Esophagus squamous epithelium (tissue), 5 donors: ENCODE results near the gene RABGAP1L. TPM values are rescaled to one million over a fixed set of nuclear protein-coding genes. Genes with fewer than 3 reads are reported as not detected.

Experiments used
- DNase-seq: peaks from one replicate; lab custom pipeline; 2025; lab: John Stamatoyannopoulos, UW
- H3K27ac ChIP-seq, 4 donors: fragments of 200-600 bp; sonication (generic); one replicate each; pipeline ENCODE4 v1.5.1; 2016 to 2019; ENCODE audit warnings: mild to moderate bottlenecking in 1 of 4
- H3K27me3 ChIP-seq, 4 donors: fragments of 200-600 bp; sonication (generic); 1 replicate in 3 of 4; 2 replicates in 1 of 4; pipeline versions ENCODE4 v1.5.1 to v1.6.0; 2017 to 2021; ENCODE audit warnings: antibody characterized with exemption in 1 of 4
- H3K36me3 ChIP-seq, 3 donors: fragments of 200-600 bp; sonication (generic); one replicate each; pipeline ENCODE4 v1.5.1; 2016 to 2019
- H3K4me1 ChIP-seq, 3 donors: fragments of 200-600 bp; sonication (generic); one replicate each; pipeline ENCODE4 v1.5.1; 2017 to 2019
- H3K4me3 ChIP-seq, 4 donors: fragments of 200-600 bp; sonication (generic); 1 replicate in 3 of 4; 2 replicates in 1 of 4; pipeline ENCODE4 v1.5.1; 2016 to 2019; ENCODE audit warnings: mild to moderate bottlenecking in 2 of 4, moderate library complexity in 1 of 4
- H3K9me3 ChIP-seq, 3 donors: fragments of 200-600 bp; sonication (generic); one replicate each; pipeline ENCODE4 v1.5.1; 2016 to 2019
- CTCF ChIP-seq, 6 experiments: fragments of 450-650 bp in 4 of 6; fragments of 200-600 bp in 2 of 6; sonication (generic) in 2 of 6; IDR thresholded peaks; one replicate each; pipeline ENCODE4 v1.5.1; 2016 to 2019; ENCODE audit warnings: antibody characterized with exemption in 6 of 6, mild to moderate bottlenecking in 4 of 6, moderate library complexity in 4 of 6
- POLR2A ChIP-seq, 4 donors: fragments of 450-650 bp; IDR thresholded peaks; one replicate each; pipeline ENCODE4 v1.6.1; 2017; ENCODE audit warnings: antibody characterized with exemption in 4 of 4, mild to moderate bottlenecking in 4 of 4, moderate library complexity in 3 of 4
- WGBS, 2 donors: methylation state at CpG; one replicate each; pipeline ENCODE4 v1.1.5; 2018; 5-methylcytosine and 5-hydroxymethylcytosine counted together
- intact Hi-C: fragments of 100-400 bp; cut with DNase I; formaldehyde crosslinking; loops from one replicate; pipeline ENCODE4 v1.15.0; 2022
- total RNA-seq, 4 donors: library from RNA; depleted of rRNA; stranded (reverse); fragments of >200 nt; gene quantifications; one replicate each; pipeline ENCODE4 v1.1.0, GENCODE V29; 2016
- donor health status: DM: yes; HTN: yes; CAD: no.

The RABGAP1L gene
- total RNA-seq, 4 donors from 2014 or later, result 35.7 to 45.6 (median 41.0) TPM

- DNase-seq, result no peak
- intact Hi-C loops, result no loop called here
- no peak overlapping the region for H3K27ac ChIP-seq
- WGBS, 2 donors, result 84 to 87% methylated on average over 3 of the region's 3 CpGs
- no peak overlapping the region for H3K4me3 ChIP-seq
- H3K36me3 ChIP-seq, result no peaks in the 10 kb centered on the region
- no peaks in the 10 kb centered on the region for H3K27me3 ChIP-seq
- H3K4me1 ChIP-seq, result peaks cover 0 to 5% (median 0%) of the 10 kb centered on the region in 3 donors
- TF ChIP-seq CTCF (IDR thresholded peaks at IDR 0.05) (no peak), POLR2A (IDR thresholded peaks at IDR 0.05) (no peak)
- no peaks in the 10 kb centered on the region for H3K9me3 ChIP-seq
These were observed 780.6 kb downstream of the RABGAP1L start for GRCh38 chr1:174939775-174940545.

DNA sequence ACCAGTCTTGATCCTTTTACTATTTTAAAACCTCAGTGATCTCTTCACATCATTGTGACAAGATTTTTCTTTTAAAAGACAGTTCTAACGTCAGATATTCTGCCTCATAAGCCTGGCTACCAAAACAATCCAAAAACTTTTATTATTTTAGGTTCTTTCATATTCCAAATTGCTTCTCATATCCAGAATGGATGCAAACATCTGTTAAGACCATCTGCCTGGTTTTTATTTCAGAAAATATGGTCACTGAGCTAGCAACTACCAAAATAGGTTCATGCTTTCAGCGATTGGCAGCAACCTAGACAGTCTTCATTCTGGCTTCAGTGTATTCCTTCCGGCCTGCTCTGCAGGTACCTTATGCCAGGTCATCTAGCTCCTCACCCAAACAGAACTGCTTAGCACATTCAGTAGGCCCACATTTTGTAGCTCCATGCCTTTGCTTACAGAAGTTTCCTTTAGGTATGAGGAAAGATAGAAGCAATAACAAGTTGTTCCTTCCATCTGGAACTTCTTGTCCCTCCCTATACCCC, 781.4 kb downstream of the RABGAP1L start:
- intact Hi-C loops, result no loop called here
- H3K4me3 ChIP-seq, result no peak overlapping the region
- 83 to 92% methylated on average over 3 of the region's 3 CpGs for WGBS, 2 donors

GRCh38 chr1:174942547-174943255, 783.4 kb downstream of the RABGAP1L start:
- 51 to 72% methylated on average over 2 of the region's 2 CpGs for WGBS, 2 donors
- no peak for DNase-seq
- Histone ChIP-seq H3K4me3 (no peak overlapping the region), H3K9me3 (no peaks in the 10 kb centered on the region), H3K27ac (no peak overlapping the region), H3K36me3 (no peaks in the 10 kb centered on the region), H3K27me3 (no peaks in the 10 kb centered on the region), H3K4me1 (peaks cover 0 to 5% (median 0%) of the 10 kb centered on the region in 3 donors)
- intact Hi-C loops, result no loop called here
- TF ChIP-seq POLR2A (IDR thresholded peaks at IDR 0.05) (no peak), CTCF (IDR thresholded peaks at IDR 0.05) (no peak)

More for the DNA sequence above, 781.4 kb downstream of the RABGAP1L start:
- H3K27ac ChIP-seq, result no peak overlapping the region
- H3K4me1 ChIP-seq, result peaks cover 0 to 5% (median 0%) of the 10 kb centered on the region in 3 donors
- H3K9me3 ChIP-seq, result no peaks in the 10 kb centered on the region
- H3K36me3 ChIP-seq, result no peaks in the 10 kb centered on the region
- DNase-seq, result no peak
- no peaks in the 10 kb centered on the region for H3K27me3 ChIP-seq
- TF ChIP-seq CTCF (IDR thresholded peaks at IDR 0.05) (no peak), POLR2A (IDR thresholded peaks at IDR 0.05) (no peak)

DNA sequence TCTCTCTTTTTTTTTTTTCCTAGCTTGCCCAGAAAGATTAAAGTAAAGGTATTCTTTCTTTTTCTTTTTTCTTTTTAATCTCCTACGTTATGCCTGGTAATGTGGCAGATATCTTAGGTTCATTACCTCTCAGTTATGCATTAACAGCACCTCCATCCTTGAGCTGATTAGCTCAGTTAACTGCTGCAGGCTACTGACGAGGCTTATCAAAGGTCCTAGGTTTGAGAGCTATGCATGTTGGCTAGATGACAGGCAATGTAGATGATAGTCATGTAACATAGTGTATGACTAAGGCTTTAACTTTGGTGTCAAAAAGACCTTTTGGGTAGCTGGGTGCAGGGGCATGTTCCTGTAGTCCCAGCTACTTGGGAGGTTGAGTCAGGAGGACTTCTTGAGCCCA, 786.7 kb downstream of the RABGAP1L start:
- Histone ChIP-seq H3K36me3 (no peaks in the 10 kb centered on the region), H3K27me3 (no peaks in the 10 kb centered on the region), H3K4me1 (peaks cover 0 to 5% (median 0%) of the 10 kb centered on the region in 3 donors), H3K27ac (no peak overlapping the region), H3K9me3 (no peaks in the 10 kb centered on the region), H3K4me3 (no peak overlapping the region)
- 68 to 79% methylated on average over 2 of the region's 2 CpGs for WGBS, 2 donors
- no peak for TF ChIP-seq CTCF (IDR thresholded peaks at IDR 0.05)
- TF ChIP-seq POLR2A (IDR thresholded peaks at IDR 0.05), result no peak
- no peak for DNase-seq
- intact Hi-C loops, result no loop called here

- peaks cover 0 to under 1% (median 0%) of the 10 kb centered on the region in 3 donors for H3K4me1 ChIP-seq
- no peak for DNase-seq
- H3K9me3 ChIP-seq, result no peaks in the 10 kb centered on the region
- intact Hi-C loops, result no loop called here
- H3K4me3 ChIP-seq, result no peak overlapping the region
- H3K27me3 ChIP-seq, result no peaks in the 10 kb centered on the region
- H3K27ac ChIP-seq, result no peak overlapping the region
- TF ChIP-seq CTCF (IDR thresholded peaks at IDR 0.05) (no peak), POLR2A (IDR thresholded peaks at IDR 0.05) (no peak)
- H3K36me3 ChIP-seq, result no peaks in the 10 kb centered on the region
- 92 to 97% methylated on average over 1 of the region's 1 CpG for WGBS, 2 donors
These were observed 789.7 kb downstream of the RABGAP1L start for GRCh38 chr1:174949061-174949460.
